ENCODE results near the gene TTC38. TPM values are rescaled to one million over a fixed set of nuclear protein-coding genes. Genes with fewer than 3 reads are reported as not detected.
A peak's percentile ranks its signal among the peaks of the same experiment; 100 is the strongest.

The TTC38 gene
- total RNA-seq, 1 donor from 2014 or later = 8.4 TPM

DNA sequence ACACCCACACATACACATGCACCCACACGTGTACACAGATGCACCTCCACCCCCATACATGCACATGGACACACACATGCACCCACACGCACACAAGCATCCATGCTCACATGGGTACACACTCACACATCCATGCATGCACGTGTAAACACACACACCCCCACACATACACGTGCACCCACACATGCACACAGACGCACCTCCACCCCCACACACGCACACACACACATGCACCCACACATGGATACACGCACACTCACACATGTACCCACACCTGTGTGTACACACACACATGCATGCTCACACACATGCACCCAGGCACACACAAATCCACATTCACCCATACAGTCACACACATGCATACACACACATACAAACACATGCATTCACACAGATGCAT is 42.2 kb upstream of the TTC38 start:
- Histone ChIP-seq H3K36me3 (ENCODE audit: control insufficient read depth, insufficient read depth, low read length) (no peaks in the 10 kb centered on the region), H3K4me3 (ENCODE audit: low read depth, low read length) (no peak overlapping the region), H3K27me3 (ENCODE audit: control insufficient read depth, insufficient read depth, low read length) (no peaks in the 10 kb centered on the region)
- FAIRE-seq (peak; percentile 97), DNase-seq (ENCODE audit: low read depth) (no peak)
- TF ChIP-seq, protein P1, sequence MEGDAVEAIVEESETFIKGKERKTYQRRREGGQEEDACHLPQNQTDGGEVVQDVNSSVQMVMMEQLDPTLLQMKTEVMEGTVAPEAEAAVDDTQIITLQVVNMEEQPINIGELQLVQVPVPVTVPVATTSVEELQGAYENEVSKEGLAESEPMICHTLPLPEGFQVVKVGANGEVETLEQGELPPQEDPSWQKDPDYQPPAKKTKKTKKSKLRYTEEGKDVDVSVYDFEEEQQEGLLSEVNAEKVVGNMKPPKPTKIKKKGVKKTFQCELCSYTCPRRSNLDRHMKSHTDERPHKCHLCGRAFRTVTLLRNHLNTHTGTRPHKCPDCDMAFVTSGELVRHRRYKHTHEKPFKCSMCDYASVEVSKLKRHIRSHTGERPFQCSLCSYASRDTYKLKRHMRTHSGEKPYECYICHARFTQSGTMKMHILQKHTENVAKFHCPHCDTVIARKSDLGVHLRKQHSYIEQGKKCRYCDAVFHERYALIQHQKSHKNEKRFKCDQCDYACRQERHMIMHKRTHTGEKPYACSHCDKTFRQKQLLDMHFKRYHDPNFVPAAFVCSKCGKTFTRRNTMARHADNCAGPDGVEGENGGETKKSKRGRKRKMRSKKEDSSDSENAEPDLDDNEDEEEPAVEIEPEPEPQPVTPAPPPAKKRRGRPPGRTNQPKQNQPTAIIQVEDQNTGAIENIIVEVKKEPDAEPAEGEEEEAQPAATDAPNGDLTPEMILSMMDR (IDR thresholded peaks at IDR 0.05; ENCODE audit: insufficient read depth, low read length, severe bottlenecking) = no peak

DNA sequence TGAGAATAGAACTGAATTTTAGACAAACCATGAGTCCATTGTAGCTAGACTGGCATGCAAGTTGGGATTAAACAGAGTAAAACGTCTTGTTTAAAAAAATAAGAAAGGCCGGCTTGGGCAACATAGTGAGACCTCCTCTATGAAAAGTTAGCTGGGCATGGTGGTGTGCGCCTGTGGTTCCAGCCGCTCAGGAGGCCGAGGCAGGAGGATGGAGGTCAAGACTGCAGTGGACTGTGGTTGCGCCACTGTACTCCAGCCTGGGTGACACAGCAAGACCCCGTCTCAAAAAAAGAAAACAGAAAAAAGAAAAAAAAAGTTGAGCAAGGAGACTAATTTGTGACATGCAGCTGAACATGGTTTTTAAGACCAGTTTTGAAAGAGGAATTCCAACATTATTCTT is 41.2 kb upstream of the TTC38 start:
- H3K27me3 ChIP-seq (ENCODE audit: control insufficient read depth, insufficient read depth, low read length) = no peaks in the 10 kb centered on the region
- H3K4me3 ChIP-seq (ENCODE audit: low read depth, low read length) = no peak overlapping the region
- DNase-seq (ENCODE audit: low read depth) (no peak), FAIRE-seq (no peak)
- TF ChIP-seq, protein P1 (IDR thresholded peaks at IDR 0.05; ENCODE audit: insufficient read depth, low read length, severe bottlenecking) = no peak
- no peaks in the 10 kb centered on the region for H3K36me3 ChIP-seq (ENCODE audit: control insufficient read depth, insufficient read depth, low read length)

DNA sequence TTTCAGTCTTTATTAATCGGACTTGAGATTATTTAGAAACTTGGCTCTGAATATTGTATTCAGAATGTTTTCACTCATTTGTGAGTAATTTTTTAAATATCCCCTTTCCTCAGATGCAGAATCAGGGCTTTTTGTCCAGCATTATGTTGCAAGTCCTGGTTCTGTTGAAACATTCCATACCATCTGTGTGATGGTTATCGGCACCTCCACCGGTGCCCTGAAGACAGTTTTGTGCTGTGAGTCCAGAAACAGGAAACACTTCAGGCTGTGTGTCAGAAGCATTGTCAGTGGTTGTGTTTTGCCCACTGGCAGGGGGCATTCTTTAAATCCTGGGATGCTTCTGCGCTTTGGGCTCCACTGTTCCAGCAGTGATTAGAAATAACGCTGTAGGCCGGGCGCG is 38.1 kb upstream of the TTC38 start:
- H3K4me3 ChIP-seq (ENCODE audit: low read depth, low read length) = no peak overlapping the region
- H3K27me3 ChIP-seq (ENCODE audit: control insufficient read depth, insufficient read depth, low read length) = no peaks in the 10 kb centered on the region
- TF ChIP-seq, protein P1 (IDR thresholded peaks at IDR 0.05; ENCODE audit: insufficient read depth, low read length, severe bottlenecking) = no peak
- no peak for FAIRE-seq
- H3K36me3 ChIP-seq (ENCODE audit: control insufficient read depth, insufficient read depth, low read length) = no peaks in the 10 kb centered on the region
- DNase-seq (ENCODE audit: low read depth) = no peak

DNA sequence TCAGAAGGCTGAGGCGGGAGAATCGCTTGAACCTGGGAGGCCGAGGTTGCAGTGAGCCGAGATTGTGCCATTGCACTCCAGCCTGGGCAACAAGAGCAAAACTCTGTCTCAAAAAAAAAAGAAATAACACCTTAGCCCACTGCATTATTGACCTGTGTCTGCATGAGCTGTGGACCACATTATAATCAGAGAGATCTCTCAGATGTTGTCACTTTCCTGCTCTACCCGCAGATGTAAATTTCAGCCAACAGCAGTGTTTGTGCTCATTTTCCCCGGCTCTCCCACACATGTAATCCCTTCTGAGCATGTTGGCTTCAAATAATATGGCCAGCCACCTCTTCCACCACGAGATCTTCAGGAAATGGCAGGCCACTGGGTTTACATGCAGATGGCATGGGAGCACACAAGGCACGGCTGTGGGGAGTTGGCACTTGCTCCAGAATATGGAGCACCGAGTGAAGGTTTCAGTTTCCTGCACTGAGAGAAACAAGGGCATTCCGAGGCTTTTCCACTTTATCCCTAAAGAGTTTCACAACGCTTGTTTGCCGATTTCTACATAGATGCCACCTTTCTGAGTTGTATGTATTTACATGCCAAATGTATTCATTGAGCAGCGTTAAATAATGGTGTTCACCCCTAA is 37.4 kb upstream of the TTC38 start:
- Histone ChIP-seq H3K27me3 (ENCODE audit: control insufficient read depth, insufficient read depth, low read length) (no peaks in the 10 kb centered on the region), H3K36me3 (ENCODE audit: control insufficient read depth, insufficient read depth, low read length) (no peaks in the 10 kb centered on the region), H3K4me3 (ENCODE audit: low read depth, low read length) (no peak overlapping the region)
- TF ChIP-seq, protein P1 (IDR thresholded peaks at IDR 0.05; ENCODE audit: insufficient read depth, low read length, severe bottlenecking) = no peak
- no peak for DNase-seq (ENCODE audit: low read depth)
- FAIRE-seq = no peak

DNA sequence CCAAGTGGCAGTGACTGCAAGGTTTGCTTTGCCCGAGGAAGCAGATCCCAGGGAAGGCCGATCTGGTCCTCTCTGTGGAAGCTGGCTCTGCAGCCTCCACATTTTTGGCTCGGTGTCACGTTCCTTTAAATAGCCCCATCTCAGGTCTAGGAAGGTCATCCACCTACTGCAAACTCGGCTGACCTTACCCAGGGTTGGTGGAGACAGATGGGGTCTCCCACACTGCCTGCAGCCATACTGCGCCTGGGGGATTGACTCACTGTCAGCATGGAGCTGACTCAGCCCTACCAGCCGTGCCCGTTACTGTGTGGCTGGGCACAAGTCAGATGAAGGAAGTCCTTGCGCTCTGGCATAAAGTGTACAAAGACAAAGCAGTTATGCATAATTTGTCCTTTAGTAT is 34.6 kb upstream of the TTC38 start:
- Histone ChIP-seq H3K4me3 (ENCODE audit: low read depth, low read length) (no peak overlapping the region), H3K36me3 (ENCODE audit: control insufficient read depth, insufficient read depth, low read length) (no peaks in the 10 kb centered on the region), H3K27me3 (ENCODE audit: control insufficient read depth, insufficient read depth, low read length) (no peaks in the 10 kb centered on the region)
- DNase-seq (ENCODE audit: low read depth) = no peak
- no peak for FAIRE-seq
- TF ChIP-seq, protein P1 (IDR thresholded peaks at IDR 0.05; ENCODE audit: insufficient read depth, low read length, severe bottlenecking) = no peak

DNA sequence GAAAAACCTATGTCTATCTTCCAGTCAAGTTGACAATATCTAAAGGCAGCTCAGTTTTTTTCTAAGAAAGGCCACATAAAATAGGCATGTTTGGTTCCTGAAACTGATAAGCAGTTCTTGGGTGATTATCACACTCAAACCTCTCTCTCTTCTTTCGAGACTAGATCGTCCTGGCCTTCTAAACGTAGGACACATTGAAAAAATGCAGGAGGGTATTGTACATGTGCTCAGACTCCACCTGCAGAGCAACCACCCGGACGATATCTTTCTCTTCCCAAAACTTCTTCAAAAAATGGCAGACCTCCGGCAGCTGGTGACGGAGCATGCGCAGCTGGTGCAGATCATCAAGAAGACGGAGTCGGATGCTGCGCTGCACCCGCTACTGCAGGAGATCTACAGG is 32.8 kb upstream of the TTC38 start:
- H3K4me3 ChIP-seq (ENCODE audit: low read depth, low read length) = no peak overlapping the region
- no peak for DNase-seq (ENCODE audit: low read depth)
- no peak for FAIRE-seq
- no peaks in the 10 kb centered on the region for H3K36me3 ChIP-seq (ENCODE audit: control insufficient read depth, insufficient read depth, low read length)
- H3K27me3 ChIP-seq (ENCODE audit: control insufficient read depth, insufficient read depth, low read length) = no peaks in the 10 kb centered on the region
- TF ChIP-seq, protein P1 (IDR thresholded peaks at IDR 0.05; ENCODE audit: insufficient read depth, low read length, severe bottlenecking) = no peak

All from bronchial epithelial cell (primary cell).